LNCaP clone FGC (cell line): Measurements from ENCODE around the gene FAM124A.
A peak's percentile ranks its signal among the peaks of the same experiment; 100 is the strongest.

Source experiments
- DNase-seq: peaks from one replicate; pipeline ENCODE4 v3.0.0-alpha.2; 2011; ENCODE audit warnings: low read depth
- H3K4me3 ChIP-seq: 2 replicates; pipeline ENCODE4 v1.5.1; 2011; ENCODE audit warnings: mild to moderate bottlenecking, low read depth, low read length, control low read depth
- CTCF ChIP-seq: IDR thresholded peaks from 2 replicates; pipeline ENCODE4 v1.5.1; 2012; ENCODE audit warnings: mild to moderate bottlenecking; ENCODE audit not compliant: control insufficient read depth, insufficient read depth; ENCODE audit errors: extremely low read depth

The FAM124A gene

GRCh38 chr13:51222037-51222685, at the start of gene FAM124A:
Gene FAM124A (plus strand): TSS chr13:51222398. CDS start chr13:51222502, 104 bp downstream.
- H3K4me3 ChIP-seq = peak within 1 kb of the TSS; percentile 63
- no peak for DNase-seq

GRCh38 chr13:51175021-51175420, 47.2 kb upstream of the FAM124A start:
- no peak for DNase-seq
- TF ChIP-seq CTCF = no peak
- H3K4me3 ChIP-seq = no peak overlapping the region

More at GRCh38 chr13:51222037-51222685, at the start of gene FAM124A:
- TF ChIP-seq CTCF = peak; percentile 45

- DNase-seq = no peak
- no peak overlapping the region for H3K4me3 ChIP-seq
- TF ChIP-seq CTCF = no peak
These were observed 46.6 kb upstream of the FAM124A start for GRCh38 chr13:51175639-51176038.

- no peak for DNase-seq
- no peak for TF ChIP-seq CTCF
- H3K4me3 ChIP-seq = no peak overlapping the region
These were observed 45.0 kb upstream of the FAM124A start for GRCh38 chr13:51177188-51177587.

GRCh38 chr13:51178456-51179074, 43.6 kb upstream of the FAM124A start:
- no peak for DNase-seq
- no peak for TF ChIP-seq CTCF
- no peak overlapping the region for H3K4me3 ChIP-seq

- no peak for TF ChIP-seq CTCF
- no peak for DNase-seq
- no peak overlapping the region for H3K4me3 ChIP-seq
These were observed 42.7 kb upstream of the FAM124A start for GRCh38 chr13:51179432-51179971.
